Ascending aorta (tissue), 2 donors: ENCODE measurements around the gene TIMM17B. TPM values are rescaled to one million over a fixed set of nuclear protein-coding genes. Genes with fewer than 3 reads are reported as not detected.
A peak's percentile ranks its signal among the peaks of the same experiment; 100 is the strongest.

Experiments
- DNase-seq, 2 donors: peaks; one replicate each; pipeline ENCODE4 v3.0.0-alpha.2; 2019; ENCODE audit warnings: low spot score in 2 of 2
- H3K27ac ChIP-seq, 2 donors: fragments of 200-600 bp; sonication (generic); one replicate each; pipeline ENCODE4 v1.5.1; 2016 to 2017; ENCODE audit warnings: mild to moderate bottlenecking in 1 of 2
- H3K27me3 ChIP-seq: fragments of 200-600 bp; sonication (generic); one replicate; pipeline ENCODE4 v1.5.1; 2017
- H3K36me3 ChIP-seq, 2 donors: fragments of 200-600 bp; sonication (generic); one replicate each; pipeline ENCODE4 v1.5.1; 2016
- H3K4me1 ChIP-seq, 2 donors: fragments of 200-600 bp; sonication (generic); one replicate each; pipeline ENCODE4 v1.5.1; 2016 to 2017; ENCODE audit warnings: mild to moderate bottlenecking in 1 of 2
- H3K4me3 ChIP-seq, 2 donors: fragments of 200-600 bp; sonication (generic); one replicate each; pipeline ENCODE4 v1.5.1; 2016 to 2017; ENCODE audit warnings: mild to moderate bottlenecking in 1 of 2
- H3K9me3 ChIP-seq, 2 donors: fragments of 200-600 bp; sonication (generic); one replicate each; pipeline ENCODE4 v1.5.1; 2016
- intact Hi-C: fragments of 100-400 bp; cut with DNase I; formaldehyde crosslinking; loops from one replicate; pipeline ENCODE4 v1.15.1; 2023
- total RNA-seq: library from RNA; depleted of rRNA; stranded (reverse); fragments of >200 nt; gene quantifications from one replicate; pipeline ENCODE4 v1.1.0, GENCODE V29; 2016
- TF ChIP-seq, protein P1 (sequence below), 3 experiments: fragments of 200-600 bp in 2 of 3; fragments of 450-650 bp in 1 of 3; sonication (generic) in 2 of 3; IDR thresholded peaks; one replicate each; pipeline ENCODE4 v1.5.1; 2016 to 2019; ENCODE audit warnings: antibody characterized with exemption in 3 of 3, mild to moderate bottlenecking in 1 of 3, moderate library complexity in 1 of 3

The TIMM17B gene
- total RNA-seq, 1 donor from 2014 or later = 15.3 TPM

DNA sequence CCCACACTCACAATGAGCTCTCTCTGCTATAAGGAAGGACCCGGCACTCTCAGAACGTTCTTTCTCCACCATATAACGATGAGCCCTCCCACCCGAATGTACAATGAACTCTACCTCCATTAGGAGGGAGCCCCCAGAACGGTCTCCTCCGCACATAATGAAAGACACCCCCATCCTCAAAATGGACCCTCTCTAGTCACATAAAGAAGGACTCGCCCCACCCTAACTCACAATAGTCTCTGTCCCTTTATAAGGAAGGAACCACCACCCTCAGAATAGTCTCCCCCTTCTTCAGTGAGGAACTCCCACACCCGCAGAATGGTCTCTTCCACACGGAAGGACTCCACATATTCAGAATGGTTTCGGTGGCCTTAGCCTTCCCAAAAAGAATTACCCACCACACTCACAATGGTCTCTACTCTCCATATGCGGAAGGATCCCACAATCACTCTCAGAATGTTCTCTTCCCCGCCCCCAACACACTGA lies 13.4 kb upstream of the TIMM17B start:
- no peak for DNase-seq
- Histone ChIP-seq H3K9me3 (no peaks in the 10 kb centered on the region), H3K4me3 (peak overlapping the region; percentile 56 to 62), H3K36me3 (no peaks in the 10 kb centered on the region), H3K27ac (peak overlapping the region; percentile 72 to 73), H3K27me3 (no peaks in the 10 kb centered on the region), H3K4me1 (no peaks in the 10 kb centered on the region)
- TF ChIP-seq, protein P1, sequence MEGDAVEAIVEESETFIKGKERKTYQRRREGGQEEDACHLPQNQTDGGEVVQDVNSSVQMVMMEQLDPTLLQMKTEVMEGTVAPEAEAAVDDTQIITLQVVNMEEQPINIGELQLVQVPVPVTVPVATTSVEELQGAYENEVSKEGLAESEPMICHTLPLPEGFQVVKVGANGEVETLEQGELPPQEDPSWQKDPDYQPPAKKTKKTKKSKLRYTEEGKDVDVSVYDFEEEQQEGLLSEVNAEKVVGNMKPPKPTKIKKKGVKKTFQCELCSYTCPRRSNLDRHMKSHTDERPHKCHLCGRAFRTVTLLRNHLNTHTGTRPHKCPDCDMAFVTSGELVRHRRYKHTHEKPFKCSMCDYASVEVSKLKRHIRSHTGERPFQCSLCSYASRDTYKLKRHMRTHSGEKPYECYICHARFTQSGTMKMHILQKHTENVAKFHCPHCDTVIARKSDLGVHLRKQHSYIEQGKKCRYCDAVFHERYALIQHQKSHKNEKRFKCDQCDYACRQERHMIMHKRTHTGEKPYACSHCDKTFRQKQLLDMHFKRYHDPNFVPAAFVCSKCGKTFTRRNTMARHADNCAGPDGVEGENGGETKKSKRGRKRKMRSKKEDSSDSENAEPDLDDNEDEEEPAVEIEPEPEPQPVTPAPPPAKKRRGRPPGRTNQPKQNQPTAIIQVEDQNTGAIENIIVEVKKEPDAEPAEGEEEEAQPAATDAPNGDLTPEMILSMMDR (IDR thresholded peaks at IDR 0.05) = no peak
- intact Hi-C loops = loop anchor here (10.0 kb wide), 2 partner anchors 254 to 376 kb away; partner anchors contain the start of genes MAGIX and TBC1D25

DNA sequence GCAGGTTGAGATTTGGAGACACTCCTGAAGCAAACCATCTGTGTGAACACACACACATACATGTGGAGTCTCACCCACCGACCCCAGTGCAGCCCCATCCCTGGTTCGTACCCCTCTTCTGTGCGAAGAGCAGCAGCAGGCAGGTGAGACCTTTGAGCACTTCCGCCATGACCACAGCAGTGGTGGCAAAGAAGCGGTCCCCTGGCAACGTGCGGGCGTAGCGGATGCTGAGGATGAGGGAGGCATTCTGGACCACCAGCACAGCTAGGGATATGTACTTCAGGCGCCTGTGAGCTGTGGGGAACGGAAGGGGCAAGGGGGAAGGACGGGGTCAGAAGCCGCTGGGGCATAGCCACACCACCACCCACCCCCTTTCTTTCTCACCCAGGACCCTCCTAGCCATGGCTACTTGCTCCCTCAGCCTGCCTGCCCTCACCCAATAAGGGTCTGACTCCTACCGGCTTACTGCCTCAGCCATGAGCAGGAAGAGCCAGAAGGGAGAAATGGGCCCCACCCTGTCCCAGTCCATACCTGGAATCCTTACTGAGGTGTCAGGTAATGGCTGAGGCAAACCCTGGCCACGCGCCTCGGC lies 12.2 kb upstream of the TIMM17B start:
- no peaks in the 10 kb centered on the region for H3K27me3 ChIP-seq
- DNase-seq = no peak
- TF ChIP-seq, protein P1 (IDR thresholded peaks at IDR 0.05) = no peak
- peaks cover 0 to 8% of the 10 kb centered on the region in 2 donors for H3K36me3 ChIP-seq
- H3K4me3 ChIP-seq = no peak overlapping the region
- no peaks in the 10 kb centered on the region for H3K4me1 ChIP-seq
- intact Hi-C loops = loop anchor here (10.0 kb wide), 2 partner anchors 255 to 375 kb away; partner anchors contain the start of genes MAGIX and TBC1D25
- H3K27ac ChIP-seq = no peak overlapping the region
- no peaks in the 10 kb centered on the region for H3K9me3 ChIP-seq

DNA sequence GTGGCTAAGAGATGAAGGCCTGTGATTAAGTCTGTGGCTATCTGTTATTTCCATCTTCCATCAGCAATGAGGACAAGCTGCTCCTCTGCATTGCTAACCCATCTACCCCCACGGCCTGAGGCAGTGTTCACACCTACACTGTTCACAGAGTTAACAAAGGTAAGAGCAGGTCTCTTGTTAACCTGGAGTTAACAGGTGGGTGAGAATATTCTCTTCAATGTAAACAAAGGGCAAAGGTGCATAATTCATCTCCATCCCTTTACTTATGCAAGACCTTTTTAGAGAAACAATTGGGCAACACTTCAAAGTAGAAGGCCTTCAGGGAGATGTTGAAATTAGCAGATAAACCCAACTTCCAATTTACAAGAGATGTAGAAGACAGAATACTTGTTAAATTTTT lies 11.0 kb upstream of the TIMM17B start:
- Histone ChIP-seq H3K4me3 (no peak overlapping the region), H3K27me3 (no peaks in the 10 kb centered on the region), H3K27ac (no peak overlapping the region), H3K4me1 (no peaks in the 10 kb centered on the region), H3K36me3 (peaks cover 0 to 13% of the 10 kb centered on the region in 2 donors), H3K9me3 (no peaks in the 10 kb centered on the region)
- DNase-seq = no peak
- TF ChIP-seq, protein P1 (IDR thresholded peaks at IDR 0.05) = no peak
- intact Hi-C loops = no loop called here

DNA sequence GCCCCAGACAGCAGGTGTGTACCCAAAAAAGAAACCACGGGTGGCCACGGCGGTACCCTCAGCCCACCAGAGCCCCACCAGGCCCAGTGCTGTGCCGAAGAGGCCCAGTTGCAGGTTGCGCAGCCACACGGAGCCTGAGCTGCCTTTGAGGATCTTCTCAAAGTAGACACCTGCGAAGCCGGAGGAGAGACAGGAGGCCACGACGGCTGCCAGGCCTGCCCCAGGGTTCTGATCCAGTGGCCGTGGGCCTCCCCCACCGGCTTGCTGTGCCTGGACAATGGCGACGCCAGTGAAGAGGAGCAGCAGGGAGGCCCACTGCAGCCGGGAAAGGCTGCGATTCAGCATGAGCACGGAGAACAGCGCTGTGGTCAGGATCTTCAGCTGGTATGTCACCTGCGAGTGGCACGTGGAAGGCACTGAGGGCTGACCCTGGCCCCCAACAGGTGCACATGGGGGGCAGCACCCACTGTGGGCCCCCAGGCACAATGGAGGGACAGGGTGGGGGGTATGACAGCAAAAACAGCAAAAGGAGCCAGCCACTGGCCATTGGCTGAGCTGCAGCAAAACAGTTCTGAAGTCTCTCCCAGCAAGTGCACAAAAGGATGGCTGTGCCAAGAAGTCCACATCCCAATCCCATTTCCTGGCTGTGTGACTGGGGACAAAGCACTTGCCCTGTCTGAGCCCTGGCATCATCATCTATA lies 7.7 kb upstream of the TIMM17B start:
- intact Hi-C loops = no loop called here
- TF ChIP-seq, protein P1 (IDR thresholded peaks at IDR 0.05) = no peak
- peaks cover 19 to 30% of the 10 kb centered on the region in 2 donors for H3K36me3 ChIP-seq
- DNase-seq = no peak
- no peaks in the 10 kb centered on the region for H3K4me1 ChIP-seq
- no peak overlapping the region for H3K4me3 ChIP-seq
- H3K9me3 ChIP-seq = no peaks in the 10 kb centered on the region
- H3K27ac ChIP-seq = no peak overlapping the region
- H3K27me3 ChIP-seq = no peaks in the 10 kb centered on the region

DNA sequence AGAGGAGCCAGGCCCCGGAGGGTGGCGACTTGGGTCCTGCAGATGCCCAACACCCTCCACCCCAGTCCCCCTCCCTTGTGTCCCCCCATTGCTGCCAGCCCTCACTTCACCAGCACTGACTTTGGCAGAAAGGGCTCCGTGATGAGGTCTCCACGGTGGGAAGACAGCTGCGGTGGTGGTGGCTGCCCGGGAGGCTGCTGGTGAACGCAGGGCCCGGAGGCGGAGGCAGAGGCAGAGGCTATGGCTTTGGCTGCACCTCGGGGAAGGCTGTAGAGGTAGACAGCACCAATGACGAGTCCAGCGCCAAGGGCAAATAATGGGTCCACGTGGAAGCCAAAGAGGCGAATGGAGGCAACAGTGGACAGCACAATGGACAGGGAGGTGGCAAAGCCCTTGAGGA lies 7.1 kb upstream of the TIMM17B start:
- Histone ChIP-seq H3K27ac (no peak overlapping the region), H3K27me3 (no peaks in the 10 kb centered on the region), H3K9me3 (no peaks in the 10 kb centered on the region), H3K4me3 (no peak overlapping the region), H3K36me3 (peaks cover 19 to 30% of the 10 kb centered on the region in 2 donors), H3K4me1 (no peaks in the 10 kb centered on the region)
- intact Hi-C loops = no loop called here
- no peak for DNase-seq
- TF ChIP-seq, protein P1 (IDR thresholded peaks at IDR 0.05) = no peak
